HepG2 (cell line): ENCODE data around the gene SPECC1L. TPM values are rescaled to one million over a fixed set of nuclear protein-coding genes. Genes with fewer than 3 reads are reported as not detected.

Experiments
- ARNT ChIP-seq: fragments of 450-650 bp; IDR thresholded peaks from 2 replicates; pipeline ENCODE4 v1.6.1; 2017
- FOXP4 ChIP-seq: sonication (generic); formaldehyde crosslinking; IDR thresholded peaks from 2 replicates; pipeline ENCODE4 v1.4.0; 2020; ENCODE audit warnings: missing genetic modification reagents
- HNRNPUL1 ChIP-seq: fragments of 200-400 bp; formaldehyde crosslinking; IDR thresholded peaks from 2 replicates; pipeline ENCODE4 v1.6.1; 2017; ENCODE audit warnings: low read depth, mild to moderate bottlenecking, low read length, moderate library complexity
- MTF1 ChIP-seq: sonication (generic); formaldehyde crosslinking; IDR thresholded peaks from 2 replicates; pipeline ENCODE4 v1.5.0; 2020; ENCODE audit warnings: missing genetic modification reagents
- REST ChIP-seq, 2 experiments: IDR thresholded peaks; 2 replicates each; pipeline ENCODE4 v1.6.1; 2011 to 2012; ENCODE audit warnings: low read length in 2 of 2, borderline replicate concordance in 1 of 2, low read depth in 1 of 2, mild to moderate bottlenecking in 1 of 2, moderate library complexity in 1 of 2
- ZBTB33 ChIP-seq: sonication (generic); formaldehyde crosslinking; IDR thresholded peaks from 2 replicates; pipeline ENCODE4 v1.4.0; 2020; ENCODE audit warnings: missing genetic modification reagents
- ZNF264 ChIP-seq: sonication (generic); formaldehyde crosslinking; IDR thresholded peaks from 2 replicates; pipeline ENCODE4 v1.4.0; 2020; ENCODE audit warnings: missing genetic modification reagents
- ZNF280B ChIP-seq: sonication (generic); formaldehyde crosslinking; IDR thresholded peaks from 2 replicates; pipeline ENCODE4 v1.5.0; 2020; ENCODE audit warnings: missing genetic modification reagents, mild to moderate bottlenecking, borderline replicate concordance
- ZNF547 ChIP-seq: sonication (generic); formaldehyde crosslinking; IDR thresholded peaks from 2 replicates; pipeline ENCODE4 v1.5.1; 2020; ENCODE audit warnings: mild to moderate bottlenecking, missing genetic modification reagents
- polyA plus RNA-seq, 8 experiments: library from polyadenylated mRNA; depleted of rRNA in 3 of 8; stranded (reverse) in 7 of 8; unstranded in 1 of 8; fragments of >200 nt; fragmentation: Illumina TruSeq in 4 of 8; extraction: Trizol in 4 of 8; gene quantifications; 2 replicates each; pipeline versions ENCODE4 v1.2.1 to v1.2.3, GENCODE V29; 2011 to 2016; ENCODE audit warnings: low read depth in 4 of 8, missing spikeins in 1 of 8, mixed read lengths in 1 of 8; ENCODE audit not compliant: insufficient read depth in 1 of 8
- total RNA-seq, 5 experiments: library from RNA; depleted of rRNA; stranded (reverse); fragments of >200 nt; fragmentation: Illumina TruSeq; extraction: Trizol; gene quantifications; 2 replicates each; pipeline ENCODE4 v1.2.3, GENCODE V29; 2016; ENCODE audit warnings: low read depth in 1 of 5
- TF ChIP-seq, protein P1 (sequence below): sonication (generic); formaldehyde crosslinking; IDR thresholded peaks from 2 replicates; pipeline ENCODE4 v1.8.1; 2023; ENCODE audit warnings: mild to moderate bottlenecking, moderate library complexity, missing genetic modification reagents

SPECC1L gene
- total and polyA plus RNA-seq, 2 of the 13 experiments (the other 11 are each of a cell fraction or from before 2014, with no cell fraction given), result 14.1 to 30.3 TPM

DNA sequence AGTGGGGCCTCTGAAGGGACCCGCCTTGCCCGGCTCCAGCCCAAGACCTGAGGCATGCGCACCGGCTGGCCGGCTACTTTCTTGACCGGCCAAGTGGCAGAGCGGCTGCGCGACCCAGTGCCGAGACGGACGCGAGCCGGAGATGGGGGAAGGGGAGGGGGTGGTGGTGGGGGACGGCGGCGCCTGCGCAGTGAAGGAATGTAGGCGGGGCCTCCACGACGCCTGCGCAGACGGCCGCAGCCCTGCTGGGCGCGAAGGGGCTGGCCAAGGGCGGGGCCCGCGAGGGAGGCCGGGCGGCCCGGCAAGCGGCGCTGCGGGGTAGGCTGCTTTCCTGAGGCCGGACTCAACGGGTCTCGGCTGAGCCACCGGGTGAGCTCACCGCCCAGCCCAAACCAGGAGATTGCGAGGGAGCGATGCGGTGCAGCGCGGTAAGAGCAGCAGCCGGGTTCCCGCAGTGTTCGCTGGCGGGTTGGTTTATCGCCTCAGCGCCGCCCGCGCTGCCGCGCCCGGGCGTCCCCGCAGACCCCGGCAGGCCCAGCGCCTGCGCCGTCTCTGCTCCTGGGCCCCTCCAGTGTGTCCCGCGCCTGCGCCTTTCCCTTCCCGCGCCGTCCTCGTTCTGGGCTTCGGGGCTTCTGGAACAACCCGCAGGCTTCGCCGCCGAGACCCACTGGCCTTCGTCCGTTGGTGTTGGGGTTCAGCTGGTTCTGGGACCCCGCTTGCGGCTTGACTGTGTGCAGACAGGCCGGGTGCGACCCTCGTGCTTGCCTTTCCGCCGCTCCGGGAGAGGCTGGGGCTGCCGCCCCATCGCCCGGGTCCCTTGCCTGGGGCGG lies at the start of gene SPECC1L (continued):
- TF ChIP-seq FOXP4 (peak; percentile 42), ZNF280B (CRISPR knock-in tag) (peak; percentile 87), ZNF547 (peak; percentile 86), REST (IDR thresholded peaks at IDR 0.05; ENCODE audit: borderline replicate concordance in 1 of 2, low read depth in 1 of 2, low read length in 2 of 2) (no peak; a peak in 1 of 4 replicates), MTF1 (CRISPR knock-in tag) (no peak; the same call in 1 of the 2 replicates), HNRNPUL1 (no peak), ARNT (no peak), ZNF264 (CRISPR knock-in tag) (no peak), ZBTB33 (CRISPR knock-in tag) (no peak; the same call in 1 of the 2 replicates)
- TF ChIP-seq, protein P1, sequence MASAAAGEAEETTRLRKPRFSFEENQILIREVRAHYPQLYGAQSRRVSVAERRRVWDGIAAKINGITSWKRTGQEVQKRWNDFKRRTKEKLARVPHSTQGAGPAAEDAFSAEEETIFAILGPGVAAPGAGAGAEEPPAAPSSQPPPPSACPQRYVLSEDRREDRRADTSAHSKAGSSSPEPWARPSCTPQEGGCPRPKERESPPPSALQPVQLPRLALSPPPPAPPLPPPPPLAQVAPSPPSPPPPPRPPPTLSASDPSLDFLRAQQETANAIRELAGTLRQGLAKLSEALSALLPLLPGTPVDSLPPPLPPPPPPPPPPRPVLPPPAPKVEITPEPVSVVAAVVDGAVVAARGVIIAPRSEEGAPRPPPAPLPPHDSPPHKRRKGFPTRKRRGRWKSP, result peak; percentile 95
